ENCODE data around the gene ZNF846.
"Not testable (repeated sequence)": the region's sequence is repeated elsewhere in the genome, so short reads cannot be mapped to it uniquely, and the experiment has no call there.

Gene ZNF846

GRCh38 chr19:9768175-9769112, at the start of gene ZNF846:
Gene ZNF846, minus strand, starts transcription at chr19:9768738. Its CDS starts 3,788 bp downstream, at chr19:9764950.
- peak; percentile 94 for DNase-seq (ENCODE audit: low spot score)

- no peak for DNase-seq (ENCODE audit: low spot score)
These were observed 49.7 kb upstream of the ZNF846 start for GRCh38 chr19:9818175-9818733.

GRCh38 chr19:9811139-9811538, 42.6 kb upstream of the ZNF846 start:
- no peak for DNase-seq (ENCODE audit: low spot score)

DNA sequence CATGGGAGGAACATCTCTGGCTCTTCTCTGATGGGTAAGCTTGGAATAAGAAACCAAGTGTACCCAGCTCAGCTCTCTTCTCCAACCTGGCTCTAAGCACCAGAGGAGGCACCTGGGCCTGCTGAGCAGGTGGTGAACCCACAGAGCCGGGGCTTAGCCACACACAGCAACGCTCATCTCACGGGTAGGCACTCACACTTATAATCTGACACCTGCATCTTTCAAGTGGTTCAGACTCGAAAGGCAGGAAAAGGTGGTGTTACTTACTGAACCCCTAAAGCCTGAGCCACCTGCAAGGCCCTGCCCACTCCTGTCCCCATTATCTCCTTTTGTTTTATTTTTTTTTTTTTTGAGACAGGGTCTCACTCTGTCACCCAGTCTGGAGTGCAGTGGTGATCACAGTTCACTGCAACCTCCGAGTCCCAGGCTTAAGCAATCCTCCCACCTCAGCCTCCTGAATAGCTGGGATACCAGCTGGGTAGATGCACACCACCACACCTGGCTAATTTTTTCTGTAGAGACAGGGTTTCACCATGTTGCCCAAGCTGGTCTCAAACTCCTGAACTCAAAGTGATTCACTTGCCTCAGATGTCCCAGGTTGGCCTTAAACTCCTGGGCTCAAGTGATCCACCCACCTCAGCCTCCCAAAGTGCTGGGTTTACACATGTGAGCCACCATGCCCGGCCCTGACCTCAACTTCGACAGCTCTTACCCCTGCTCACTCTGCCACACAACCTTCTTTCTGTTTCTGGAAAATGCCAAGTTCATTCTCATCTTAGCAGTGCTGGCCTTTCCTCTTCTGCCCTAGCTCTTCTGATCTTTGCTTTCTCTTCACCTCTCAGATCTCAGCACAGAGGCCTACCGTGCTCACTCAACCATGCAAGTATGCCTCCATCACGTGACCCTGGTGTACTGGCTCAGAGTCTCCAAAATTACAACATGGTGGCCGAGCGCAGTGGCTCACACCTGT, 40.6 kb upstream of the ZNF846 start:
- DNase-seq (ENCODE audit: low spot score), result peak; percentile 50

DNA sequence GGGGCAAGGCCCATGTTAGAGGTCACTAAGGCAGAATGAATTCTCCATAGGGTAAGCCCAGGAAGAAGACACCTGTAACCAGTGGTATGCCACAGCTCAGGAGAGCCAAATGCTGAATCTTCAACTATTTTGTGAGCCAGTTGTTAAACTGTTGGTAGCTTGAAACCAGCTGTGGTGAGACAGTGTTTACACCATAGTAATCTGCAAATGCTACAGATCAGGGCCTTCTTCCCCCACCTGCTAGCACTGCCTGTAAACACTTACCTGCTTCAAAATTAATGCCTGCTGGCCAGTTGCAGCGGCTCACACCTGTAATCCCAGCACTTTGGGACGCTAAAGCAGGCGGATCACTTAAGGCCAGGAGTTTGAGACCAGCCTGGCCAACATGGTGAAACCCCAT, 38.3 kb upstream of the ZNF846 start:
- no peak for DNase-seq (ENCODE audit: low spot score)

DNA sequence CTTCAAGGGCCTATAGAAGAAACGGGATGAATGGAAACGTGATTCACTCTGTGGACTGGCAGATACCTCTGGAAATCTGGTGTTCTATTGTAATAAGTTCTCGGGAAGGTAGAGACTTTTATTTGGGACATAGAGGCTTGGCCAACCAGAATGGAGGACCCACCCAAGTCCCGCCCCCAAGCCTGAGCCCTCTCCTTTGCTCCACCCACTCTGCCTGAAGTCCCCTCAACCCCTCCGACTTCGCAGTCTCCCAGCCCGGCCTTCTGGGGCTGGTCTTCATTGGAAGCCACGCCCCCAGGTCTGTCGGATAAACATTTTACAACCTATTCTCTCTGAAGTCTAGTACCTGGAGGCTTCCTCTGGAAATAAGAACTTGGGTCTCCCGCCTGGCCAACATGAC, 33.4 kb upstream of the ZNF846 start:
- no peak for DNase-seq (ENCODE audit: low spot score)

DNA sequence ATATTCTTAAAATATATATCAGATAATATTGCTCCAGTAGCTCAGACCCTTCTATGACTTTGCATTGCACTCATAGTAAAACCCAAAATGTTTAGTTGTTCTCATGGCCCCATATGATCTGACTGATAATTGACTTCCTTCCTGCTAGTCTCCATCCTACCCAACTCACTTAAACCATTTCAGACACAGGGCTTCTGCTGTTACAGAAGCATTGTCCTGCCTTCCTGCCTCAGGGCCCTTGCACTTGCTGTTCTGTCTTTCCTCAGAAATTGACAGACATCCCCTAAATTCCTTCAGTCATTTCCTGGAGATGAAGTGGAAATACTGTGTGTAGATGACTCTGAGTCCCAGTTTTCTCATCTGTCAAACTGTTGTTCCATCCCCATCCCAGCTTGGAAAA, 30.6 kb upstream of the ZNF846 start:
- DNase-seq (ENCODE audit: low spot score), result no peak

- no peak for DNase-seq (ENCODE audit: low spot score)
These were observed 29.3 kb upstream of the ZNF846 start for GRCh38 chr19:9797871-9798270.

- DNase-seq (ENCODE audit: low spot score), result peak; percentile 94
These were observed 27.7 kb upstream of the ZNF846 start for GRCh38 chr19:9796113-9796773.

DNA sequence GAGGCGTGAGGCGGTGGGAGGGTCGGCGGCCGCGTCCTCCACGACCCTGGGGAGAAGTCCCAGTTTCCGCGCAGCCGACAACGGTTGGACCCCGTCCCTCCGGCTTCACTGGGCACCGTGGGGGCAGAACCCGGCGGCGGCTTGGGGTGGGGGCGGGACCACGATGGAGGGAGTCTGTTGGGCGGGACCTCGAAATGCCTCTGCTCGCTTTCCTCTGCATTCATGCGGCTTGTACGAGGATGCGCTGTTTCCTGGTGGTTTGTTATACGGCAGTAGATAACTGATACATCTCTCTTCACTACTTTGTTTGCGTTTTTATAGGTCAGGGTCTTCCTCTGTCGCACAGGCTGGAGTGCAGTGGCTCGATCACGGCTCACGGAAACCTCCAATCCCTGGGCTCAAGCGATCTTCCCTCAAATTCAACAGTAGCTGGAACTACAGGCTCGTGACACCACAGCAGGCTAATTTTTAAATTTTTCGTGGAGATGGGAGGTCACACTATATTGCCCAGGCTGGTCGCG, 24.6 kb upstream of the ZNF846 start:
- peak; percentile 62 for DNase-seq (ENCODE audit: low spot score)

GRCh38 chr19:9792206-9793070, 23.9 kb upstream of the ZNF846 start:
- DNase-seq (ENCODE audit: low spot score), result peak; percentile 91

DNA sequence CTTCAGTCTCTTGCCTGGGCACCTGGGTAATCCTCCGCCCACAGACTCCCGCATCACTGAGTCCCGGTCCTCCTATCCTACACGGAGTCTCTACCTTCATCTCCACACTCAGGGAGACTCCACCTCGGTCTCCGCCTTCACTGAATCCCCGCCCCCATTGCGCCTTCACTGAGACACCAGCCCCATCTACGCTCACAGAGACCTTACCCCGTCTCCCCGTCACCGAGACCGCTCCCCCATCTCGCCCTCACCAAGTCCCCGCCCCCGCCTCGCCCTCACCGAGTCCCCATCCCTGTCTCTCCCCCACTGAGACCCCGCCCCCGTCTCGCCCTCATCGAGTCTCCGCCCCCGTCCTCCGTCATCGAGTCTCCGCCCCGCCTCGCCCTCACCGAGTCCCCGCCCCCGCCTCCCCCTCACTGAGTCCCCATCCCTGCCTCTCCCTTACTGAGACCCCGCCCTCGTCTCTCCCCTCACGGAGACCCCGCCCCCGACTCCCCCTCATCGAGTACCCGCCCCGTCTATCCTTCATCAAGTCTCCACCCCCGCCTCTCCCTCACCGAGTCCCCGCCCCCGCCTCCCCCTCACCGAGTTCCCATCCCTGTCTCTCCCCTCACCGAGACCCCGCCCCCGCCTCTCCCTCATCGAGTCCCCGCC, 23.1 kb upstream of the ZNF846 start:
- peak; percentile 94 for DNase-seq (ENCODE audit: low spot score)

DNA sequence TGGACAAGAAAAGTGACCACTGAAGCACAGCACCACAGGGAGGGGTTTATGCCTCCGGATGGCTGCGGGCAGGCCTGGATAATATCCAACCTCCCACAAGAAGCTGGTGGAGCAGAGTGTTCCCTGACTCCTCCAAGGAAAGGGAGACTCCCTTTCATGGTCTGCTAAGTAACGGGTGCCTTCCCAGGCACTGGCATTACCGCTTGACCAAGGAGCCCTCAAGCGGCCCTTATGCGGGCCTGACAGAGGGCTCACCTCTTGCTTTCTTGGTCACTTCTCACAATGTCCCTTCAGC, 22.5 kb upstream of the ZNF846 start:
- not testable (repeated sequence) for DNase-seq (ENCODE audit: low spot score)

GRCh38 chr19:9789579-9789978, 21.0 kb upstream of the ZNF846 start:
- not testable (repeated sequence) for DNase-seq (ENCODE audit: low spot score)

- no peak for DNase-seq (ENCODE audit: low spot score)
These were observed 20.5 kb upstream of the ZNF846 start for GRCh38 chr19:9789066-9789465.

DNA sequence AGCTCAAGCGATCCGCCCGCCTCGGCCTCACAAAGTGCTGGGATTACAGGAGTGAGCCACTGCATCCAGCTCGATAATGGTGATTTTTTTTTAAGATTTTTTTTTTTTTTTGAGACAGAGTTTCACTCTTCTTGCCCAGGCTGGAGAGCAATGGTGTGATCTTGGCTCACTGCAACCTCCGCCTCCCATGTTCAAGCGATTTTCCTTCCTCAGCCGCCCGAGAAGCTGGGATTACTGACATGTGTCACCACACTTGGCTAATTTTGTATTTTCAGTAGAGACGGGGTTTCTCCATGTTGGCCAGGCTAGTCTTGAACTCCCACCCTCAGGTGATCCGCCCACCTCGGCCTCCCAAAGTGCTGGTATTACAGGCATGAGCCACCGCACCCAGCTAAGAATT, 20.1 kb upstream of the ZNF846 start:
- not testable (repeated sequence) for DNase-seq (ENCODE audit: low spot score)

DNA sequence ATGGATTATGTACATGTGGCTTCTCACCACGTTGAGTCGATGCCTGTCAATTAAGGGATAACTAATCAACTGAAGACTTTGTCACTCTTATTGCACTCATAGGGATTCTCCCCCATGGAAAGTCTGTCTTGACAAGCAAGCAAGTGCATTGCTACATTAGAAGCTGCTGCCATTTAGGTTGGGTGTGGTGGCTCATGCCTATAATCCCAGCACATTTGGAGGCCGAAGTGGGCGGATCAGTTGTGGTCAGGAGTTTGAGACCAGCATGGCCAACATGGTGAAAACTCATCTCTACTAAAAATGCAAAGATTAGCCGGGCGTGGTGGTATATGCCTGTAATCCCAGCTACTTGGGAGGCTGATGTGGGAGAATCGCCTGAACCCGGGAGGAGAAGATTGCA, 18.3 kb upstream of the ZNF846 start:
- DNase-seq (ENCODE audit: low spot score), result no peak

- DNase-seq (ENCODE audit: low spot score), result no peak
These were observed 17.8 kb upstream of the ZNF846 start for GRCh38 chr19:9786342-9786741.

GRCh38 chr19:9785367-9786331, 17.1 kb upstream of the ZNF846 start:
- peak; percentile 94 for DNase-seq (ENCODE audit: low spot score)

Measured in CD4-positive, alpha-beta T cell treated with Interleukin-2 at 100 ng/mL for 4 hours (primary cell).